Hepatocyte (in vitro differentiated cells): ENCODE measurements around the gene HCN1.
"Not testable (repeated sequence)": the region's sequence is repeated elsewhere in the genome, so short reads cannot be mapped to it uniquely, and the experiment has no call there.

Source experiments
- CTCF ChIP-seq: fragments of 200-600 bp; sonication (generic); IDR thresholded peaks from 2 replicates; pipeline ENCODE4 v1.5.1; 2016; ENCODE audit warnings: antibody characterized with exemption, mild to moderate bottlenecking; ENCODE audit not compliant: poor library complexity
- EZH2 ChIP-seq: fragments of 200-600 bp; sonication (generic); IDR thresholded peaks from 2 replicates; pipeline ENCODE4 v1.6.1; 2016; ENCODE audit warnings: antibody characterized with exemption, mild to moderate bottlenecking, borderline replicate concordance

GRCh38 chr5:45499006-45499405, 197.2 kb downstream of the HCN1 start:
- TF ChIP-seq CTCF, EZH2: not testable (repeated sequence)
